GM12874 (cell line): ENCODE results near the gene NOS2.

ENCODE experiments used
- TF ChIP-seq, protein P1 (sequence below): IDR thresholded peaks from 2 replicates; pipeline ENCODE4 v1.5.1; 2011; ENCODE audit warnings: low read depth, mild to moderate bottlenecking, control low read depth, low read length, moderate library complexity; ENCODE audit not compliant: insufficient read depth

The NOS2 gene

DNA sequence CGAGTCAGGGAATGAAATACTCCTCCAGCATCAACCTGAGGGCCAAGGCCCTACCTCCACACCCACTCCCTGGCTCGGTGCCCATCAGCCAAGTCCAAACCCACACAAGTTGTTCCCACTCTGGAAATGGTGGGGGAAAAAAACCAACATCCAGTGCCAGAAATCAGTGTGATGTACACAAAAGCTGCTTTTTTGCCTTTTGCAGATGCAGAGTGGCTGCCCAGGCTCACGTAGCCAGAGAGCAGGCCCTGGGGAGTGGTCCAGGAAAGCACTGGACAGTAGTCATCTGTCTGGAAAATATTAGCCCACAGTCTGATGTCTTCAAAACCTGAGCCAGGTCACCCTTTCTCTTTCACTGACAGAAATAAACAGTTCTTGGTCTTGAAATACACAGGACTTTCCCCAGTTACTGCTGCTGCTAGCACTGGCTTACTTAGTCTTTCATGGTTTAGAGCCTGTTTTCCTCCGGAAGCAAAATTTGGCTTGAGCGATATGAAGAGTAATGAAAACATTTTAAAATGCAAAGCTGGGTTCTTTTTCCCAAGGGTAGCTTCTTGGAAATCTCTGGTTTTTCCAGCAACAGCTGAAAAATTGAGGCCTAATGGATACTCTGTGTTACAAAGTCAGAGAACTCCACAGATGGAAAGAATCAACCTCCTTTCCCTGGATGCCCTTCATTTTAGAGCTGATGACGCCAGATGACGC is 18.2 kb upstream of the NOS2 start:
- TF ChIP-seq, protein P1, sequence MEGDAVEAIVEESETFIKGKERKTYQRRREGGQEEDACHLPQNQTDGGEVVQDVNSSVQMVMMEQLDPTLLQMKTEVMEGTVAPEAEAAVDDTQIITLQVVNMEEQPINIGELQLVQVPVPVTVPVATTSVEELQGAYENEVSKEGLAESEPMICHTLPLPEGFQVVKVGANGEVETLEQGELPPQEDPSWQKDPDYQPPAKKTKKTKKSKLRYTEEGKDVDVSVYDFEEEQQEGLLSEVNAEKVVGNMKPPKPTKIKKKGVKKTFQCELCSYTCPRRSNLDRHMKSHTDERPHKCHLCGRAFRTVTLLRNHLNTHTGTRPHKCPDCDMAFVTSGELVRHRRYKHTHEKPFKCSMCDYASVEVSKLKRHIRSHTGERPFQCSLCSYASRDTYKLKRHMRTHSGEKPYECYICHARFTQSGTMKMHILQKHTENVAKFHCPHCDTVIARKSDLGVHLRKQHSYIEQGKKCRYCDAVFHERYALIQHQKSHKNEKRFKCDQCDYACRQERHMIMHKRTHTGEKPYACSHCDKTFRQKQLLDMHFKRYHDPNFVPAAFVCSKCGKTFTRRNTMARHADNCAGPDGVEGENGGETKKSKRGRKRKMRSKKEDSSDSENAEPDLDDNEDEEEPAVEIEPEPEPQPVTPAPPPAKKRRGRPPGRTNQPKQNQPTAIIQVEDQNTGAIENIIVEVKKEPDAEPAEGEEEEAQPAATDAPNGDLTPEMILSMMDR, result no peak

DNA sequence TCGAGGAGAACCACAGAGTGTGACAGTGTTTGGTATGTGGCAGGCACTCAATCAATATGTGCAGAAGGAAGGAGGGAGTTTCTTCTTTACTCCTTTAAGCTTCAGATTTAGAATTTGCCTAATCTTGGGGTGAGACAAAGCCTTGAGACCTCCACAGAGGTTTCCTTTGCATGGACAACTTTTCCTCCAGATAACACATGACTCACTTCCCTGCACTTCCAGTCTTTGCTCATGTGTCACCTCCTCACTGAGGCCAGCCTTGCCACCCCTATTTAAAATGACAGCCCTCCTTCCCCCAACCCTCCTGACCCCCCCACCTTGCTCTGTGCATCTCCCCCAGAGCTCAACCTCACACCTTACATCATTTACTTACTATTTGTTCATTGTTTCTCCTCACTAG is 17.4 kb upstream of the NOS2 start:
- TF ChIP-seq, protein P1, result no peak

DNA sequence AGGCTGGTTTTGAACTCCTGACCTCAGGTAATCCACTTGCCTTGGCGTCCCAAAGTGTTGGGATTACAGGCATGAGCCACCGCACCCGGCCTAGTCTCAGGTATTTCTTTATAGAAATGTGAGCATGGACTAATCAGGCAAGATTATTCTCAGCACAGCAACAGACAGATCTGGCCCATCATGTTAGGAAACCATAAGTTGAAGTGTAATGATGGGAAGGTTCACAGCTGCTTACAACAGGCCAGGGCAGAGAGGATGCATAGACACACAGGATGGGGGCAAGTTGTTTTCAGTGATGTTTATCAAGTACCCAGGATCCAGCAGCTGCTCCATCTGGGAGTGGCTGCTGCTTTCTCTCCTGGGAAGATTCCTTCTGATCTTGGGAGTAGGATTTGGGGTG is 16.6 kb upstream of the NOS2 start:
- TF ChIP-seq, protein P1, result no peak

DNA sequence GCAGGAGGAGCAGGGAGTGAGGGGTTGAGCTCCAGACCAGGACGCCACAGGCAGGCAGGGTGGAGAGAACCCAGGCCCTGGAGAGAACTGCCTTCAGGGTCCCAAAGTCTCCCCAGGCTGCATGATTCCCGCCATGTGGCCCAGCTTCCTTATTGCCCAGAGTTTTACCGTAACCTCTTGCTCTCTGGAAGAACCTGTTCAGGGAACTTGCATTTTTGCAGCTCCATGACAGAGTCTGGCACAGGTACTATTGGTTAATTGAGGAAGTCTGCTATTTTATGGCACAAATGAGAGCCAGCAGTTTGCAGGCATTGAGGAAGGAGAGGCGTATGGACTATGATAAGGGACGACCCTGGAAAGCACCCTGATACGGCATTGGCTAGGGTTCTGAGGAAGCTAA is 11.6 kb upstream of the NOS2 start:
- TF ChIP-seq, protein P1, result no peak

DNA sequence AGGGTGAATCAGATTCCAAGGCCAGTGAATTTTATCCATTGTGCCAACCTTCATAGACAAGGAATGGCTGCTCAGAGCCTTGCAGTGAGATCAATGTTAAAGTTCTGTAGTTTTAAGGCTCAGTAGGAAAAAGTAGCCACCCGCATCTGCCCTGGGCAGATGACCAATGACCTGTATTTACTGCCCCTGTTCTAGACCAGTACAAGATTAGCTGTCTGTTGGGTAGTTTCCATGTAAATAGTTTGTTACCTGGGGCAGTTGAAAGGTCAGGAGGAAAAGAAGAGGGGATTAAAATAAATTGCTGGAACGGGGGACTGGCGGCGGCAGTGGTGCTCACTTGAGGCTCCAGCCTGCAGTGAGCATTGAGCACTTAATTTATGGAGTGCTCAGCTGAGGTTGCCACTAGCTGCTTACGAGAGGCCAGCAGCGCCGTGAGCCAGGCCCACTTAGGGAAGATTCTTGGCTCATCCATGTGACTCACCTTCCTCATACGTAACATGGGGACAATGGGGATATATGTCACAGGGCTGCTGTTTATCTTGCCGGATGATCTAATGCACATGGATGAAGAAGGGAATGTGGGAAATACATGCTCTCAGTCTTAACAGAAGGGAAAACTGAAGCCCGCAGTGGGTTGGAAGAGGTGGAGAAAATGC is 10.7 kb upstream of the NOS2 start:
- TF ChIP-seq, protein P1, result no peak

DNA sequence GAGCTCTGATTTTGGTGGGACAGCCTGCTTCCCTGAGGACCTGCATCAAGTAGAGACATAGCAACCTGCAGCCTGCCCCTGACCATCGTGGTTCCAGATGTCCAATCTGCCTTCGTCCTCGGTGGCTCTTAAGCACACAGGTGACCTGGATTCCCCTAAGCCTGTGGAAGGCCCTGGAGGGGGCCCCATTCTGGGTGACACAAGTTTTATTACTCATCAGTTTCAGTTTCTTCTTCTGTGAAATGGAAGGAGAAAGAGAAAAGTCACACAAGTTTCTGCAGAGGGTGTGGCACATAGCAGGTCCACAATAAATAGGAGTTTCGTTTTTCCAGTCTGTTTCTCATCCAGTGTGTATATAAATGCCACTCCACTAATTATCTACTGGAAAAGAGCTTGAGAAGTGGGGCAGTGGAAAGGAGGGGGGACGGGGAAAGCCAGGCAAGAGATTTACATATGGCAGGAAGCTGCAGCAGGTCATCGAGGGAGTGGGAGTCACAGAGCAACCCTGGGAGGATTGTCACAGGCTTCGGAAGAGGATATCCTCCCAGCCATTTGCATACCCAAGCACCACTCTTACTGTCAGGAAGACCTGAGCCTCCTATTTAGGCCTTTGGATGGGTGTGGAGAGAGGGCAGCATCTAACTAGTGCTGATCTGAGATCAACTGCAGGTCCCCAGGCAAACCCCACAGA is 10.0 kb upstream of the NOS2 start:
- TF ChIP-seq, protein P1, result no peak

DNA sequence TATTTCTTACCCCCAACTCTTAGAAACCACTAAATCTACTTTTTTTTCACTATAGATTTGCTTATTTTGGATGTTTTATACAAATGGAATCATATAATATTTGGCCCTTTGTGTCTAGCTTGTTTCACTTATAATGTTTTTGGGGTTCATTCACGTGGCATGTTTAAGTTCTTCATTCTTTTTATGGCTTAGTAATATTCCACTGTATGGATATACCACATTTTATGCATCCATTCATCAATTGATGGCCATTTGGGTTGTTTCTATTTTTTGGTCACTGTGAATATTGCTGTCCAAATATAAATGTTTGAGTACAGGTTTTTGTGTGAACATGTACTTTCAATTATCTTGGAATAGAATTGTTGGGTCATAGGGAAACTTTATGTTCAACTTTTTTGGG is 9.2 kb upstream of the NOS2 start:
- TF ChIP-seq, protein P1, result no peak
